Smooth muscle cell of bladder (primary cell): ENCODE measurements around the gene PIP5K1A. TPM values are rescaled to one million over a fixed set of nuclear protein-coding genes. Genes with fewer than 3 reads are reported as not detected.

Experiments used
- total RNA-seq: library from RNA; depleted of rRNA; stranded (reverse); fragments of >200 nt; gene quantifications from 2 replicates; pipeline ENCODE4 v1.2.3, GENCODE V29; 2014

Gene PIP5K1A
- total RNA-seq = 54.5 and 60.6 TPM in 2 replicates

GRCh38 chr1:151198254-151199127 is at the start of gene PIP5K1A:
PIP5K1A (plus strand) TSS chr1:151198552; CDS start chr1:151198997, 445 bp downstream.

GRCh38 chr1:151156515-151156819 is 41.9 kb upstream of the PIP5K1A start, which contains the start of gene TNFAIP8L2:
TNFAIP8L2 (plus strand) TSS chr1:151156649; CDS start chr1:151158698, 2,049 bp downstream.

GRCh38 chr1:151165738-151166504 is 32.4 kb upstream of the PIP5K1A start, which contains the start of the genes LYSMD1 and SCNM1:
LYSMD1 (minus strand) TSS chr1:151165902; CDS start chr1:151165258, 644 bp downstream.
SCNM1 (plus strand) TSS chr1:151166144; CDS start chr1:151166153, 9 bp downstream.

GRCh38 chr1:151175863-151176262 is 22.5 kb upstream of the PIP5K1A start, which contains the start of gene TMOD4:
TMOD4 (minus strand) TSS chr1:151175981; CDS start chr1:151174875, 1,106 bp downstream.

GRCh38 chr1:151189637-151190445 is 8.5 kb upstream of the PIP5K1A start, which contains the start of gene VPS72:
VPS72 (minus strand) TSS chr1:151190197; CDS start chr1:151190121, 76 bp downstream.

GRCh38 chr1:151254217-151255213 is 56.2 kb downstream of the PIP5K1A start, which contains the start of gene PSMD4:
PSMD4 (plus strand) TSS chr1:151254734; CDS start chr1:151254783, 49 bp downstream.

GRCh38 chr1:151281969-151282882 is 83.9 kb downstream of the PIP5K1A start, which contains the start of gene ZNF687:
ZNF687 (plus strand) TSS chr1:151282299; CDS start chr1:151286292, 3,993 bp downstream.

Other genes with a start within 250 kb of the PIP5K1A start
- 86.9 and 125 TPM in 2 replicates for gene CERS2, start 223.7 kb upstream of the PIP5K1A start, total RNA-seq
- gene ANXA9, start 216.3 kb upstream of the PIP5K1A start, total RNA-seq = 0.14 and 0.28 TPM in 2 replicates
- 6.4 and 6.6 TPM in 2 replicates for gene MINDY1, start 191.7 kb upstream of the PIP5K1A start, total RNA-seq
- gene PRUNE1, start 190.1 kb upstream of the PIP5K1A start, total RNA-seq = 5.5 and 8.1 TPM in 2 replicates
- gene BNIPL, start 162.0 kb upstream of the PIP5K1A start, total RNA-seq = 0.14 and 0.18 TPM in 2 replicates
- gene C1orf56, start 150.8 kb upstream of the PIP5K1A start, total RNA-seq = 0.85 and 2.2 TPM in 2 replicates
- 38.3 and 42.8 TPM in 2 replicates for gene CDC42SE1, start 138.9 kb upstream of the PIP5K1A start, total RNA-seq
- 3.0 and 3.1 TPM in 2 replicates for gene MLLT11, start 138.2 kb upstream of the PIP5K1A start, total RNA-seq
- 15.2 and 19.6 TPM in 2 replicates for gene GABPB2, start 127.8 kb upstream of the PIP5K1A start, total RNA-seq
- gene SEMA6C, start 51.9 kb upstream of the PIP5K1A start, total RNA-seq = 0.43 and 1.0 TPM in 2 replicates
- gene TNFAIP8L2, start 41.9 kb upstream of the PIP5K1A start, total RNA-seq = not detected in 2 replicates
- 6.5 and 7.2 TPM in 2 replicates for gene LYSMD1, start 32.6 kb upstream of the PIP5K1A start, total RNA-seq
- 28.6 and 33.4 TPM in 2 replicates for gene SCNM1, start 32.4 kb upstream of the PIP5K1A start, total RNA-seq
- gene TMOD4, start 22.6 kb upstream of the PIP5K1A start, total RNA-seq = not detected in 2 replicates
- gene VPS72, start 8.4 kb upstream of the PIP5K1A start, total RNA-seq = 37.0 and 40.6 TPM in 2 replicates
- gene PSMD4, start 56.2 kb downstream of the PIP5K1A start, total RNA-seq = 252 and 275 TPM in 2 replicates
- gene ZNF687, start 83.7 kb downstream of the PIP5K1A start, total RNA-seq = 7.0 and 7.9 TPM in 2 replicates
- 32.0 and 38.9 TPM in 2 replicates for gene PI4KB, start 128.9 kb downstream of the PIP5K1A start, total RNA-seq
- 26.0 and 30.9 TPM in 2 replicates for gene RFX5, start 148.7 kb downstream of the PIP5K1A start, total RNA-seq
- 43.2 and 75.7 TPM in 2 replicates for gene SELENBP1, start 174.2 kb downstream of the PIP5K1A start, total RNA-seq
- gene PSMB4, start 201.0 kb downstream of the PIP5K1A start, total RNA-seq = 426 and 520 TPM in 2 replicates